OCI-M1 (cell line): ENCODE measurements around the gene TMEM9.

Source experiments
- DNase-seq: peaks from one replicate; lab custom pipeline; 2025; lab: John Stamatoyannopoulos, UW

The TMEM9 gene

GRCh38 chr1:201105688-201106087, 48.6 kb downstream of the TMEM9 start:
- no peak for DNase-seq

DNA sequence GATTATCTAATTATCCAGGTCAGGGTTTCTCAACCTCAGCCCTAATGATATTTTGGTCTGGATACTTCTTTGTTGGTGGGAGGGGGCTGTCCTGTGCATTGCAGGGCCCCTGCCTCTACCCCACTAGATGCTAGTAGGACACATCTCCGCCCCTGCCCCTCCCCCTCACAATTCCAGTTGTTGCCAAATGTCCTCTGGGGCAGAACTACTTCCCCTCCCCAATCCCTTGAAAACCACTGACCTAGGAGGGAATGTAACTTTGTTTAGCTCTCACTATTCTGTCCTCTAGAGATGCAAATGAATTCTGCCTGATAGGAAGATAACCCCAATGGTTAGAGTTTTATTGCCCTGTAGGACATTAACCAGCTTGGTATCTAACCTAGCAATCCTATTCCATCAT, 50.1 kb downstream of the TMEM9 start:
- DNase-seq, result no peak

DNA sequence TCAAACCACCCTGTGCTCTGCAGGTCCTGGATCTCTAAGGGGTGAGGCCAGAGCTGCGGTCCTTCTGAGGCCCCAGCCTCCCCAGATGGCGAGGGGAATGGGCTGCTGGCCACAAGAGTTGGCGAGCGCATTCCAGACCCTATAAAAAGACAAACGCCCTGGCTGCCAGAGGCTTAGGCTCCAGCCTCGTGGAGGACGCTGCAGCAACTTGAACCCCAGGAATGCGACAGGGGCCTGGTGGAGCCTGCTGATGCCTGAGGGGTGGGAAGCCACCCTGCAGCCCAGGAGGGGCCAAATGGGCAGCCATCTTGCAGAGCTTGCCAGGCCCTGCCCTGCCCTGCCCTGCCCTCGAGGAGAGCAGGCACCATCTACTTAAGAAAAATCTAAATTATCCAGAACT, 50.6 kb downstream of the TMEM9 start:
- DNase-seq, result no peak

DNA sequence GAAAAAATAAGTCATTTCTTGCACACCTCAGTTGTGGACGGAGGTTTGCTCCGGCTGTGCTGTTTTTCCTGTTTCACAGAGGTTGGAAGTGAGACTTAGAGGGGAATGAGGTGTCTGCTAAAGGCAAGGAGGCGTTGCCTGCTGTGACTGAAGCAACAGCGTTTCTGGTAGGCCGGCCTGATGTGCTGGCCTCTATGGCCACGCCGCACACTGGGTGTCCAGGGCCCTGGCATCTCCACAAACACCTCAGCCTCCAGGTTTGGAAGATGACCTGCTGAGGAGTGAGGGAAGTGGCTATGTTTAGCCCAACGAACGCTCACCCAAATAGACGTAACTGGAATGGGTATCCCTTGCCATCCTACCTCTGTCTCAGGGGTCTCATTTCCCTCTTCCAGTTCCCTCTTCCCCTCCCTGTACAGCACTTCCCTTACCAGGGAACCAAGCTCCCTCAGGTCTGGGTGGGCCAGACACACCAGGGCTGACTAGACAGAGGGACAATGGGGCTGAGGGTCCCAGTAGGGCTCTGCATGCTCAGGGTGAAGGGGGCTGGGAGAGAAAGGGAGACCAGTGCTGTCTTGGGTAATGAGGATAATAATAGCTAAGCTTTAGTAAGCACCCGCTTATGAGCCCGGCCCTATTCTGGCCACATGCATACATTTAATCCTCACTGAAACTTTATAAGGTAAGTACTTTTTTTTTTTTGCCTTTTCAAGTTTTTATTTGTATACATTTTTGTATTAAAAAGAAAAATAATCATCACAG, 53.9 kb downstream of the TMEM9 start:
- DNase-seq, result no peak

DNA sequence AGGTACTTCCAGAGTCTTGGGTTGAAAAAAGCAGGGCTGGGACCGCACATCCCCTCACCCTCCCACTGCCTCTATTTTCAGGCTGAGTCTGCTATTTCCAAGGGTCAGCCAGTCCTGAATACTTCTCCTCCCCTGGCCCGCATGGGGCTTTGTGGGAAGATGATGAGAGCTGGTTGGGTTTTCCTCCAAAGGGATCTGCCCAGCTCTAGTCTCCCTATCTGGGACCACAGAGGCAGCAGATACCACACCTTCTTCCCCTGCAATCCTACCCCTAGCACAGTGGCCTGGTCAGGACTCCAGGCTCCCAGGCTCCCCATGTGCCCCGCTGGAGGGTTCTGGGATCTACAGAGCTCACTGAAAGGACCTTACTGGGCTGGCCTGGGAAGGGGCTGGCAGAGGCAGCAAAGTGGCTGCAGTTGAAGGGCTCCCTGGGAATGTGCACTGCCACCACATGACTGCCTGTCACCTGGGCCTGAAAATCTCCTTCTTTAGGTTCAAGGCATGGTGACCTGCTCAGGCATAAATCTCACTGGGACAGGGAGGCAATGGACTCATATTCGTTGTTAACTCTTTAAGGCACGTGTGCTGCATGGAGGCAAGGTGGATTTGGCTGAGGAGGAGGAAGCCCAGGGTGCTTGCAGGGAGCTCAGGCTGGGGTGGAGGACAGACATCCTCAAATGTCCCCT, 55.1 kb downstream of the TMEM9 start:
- DNase-seq, result no peak

GRCh38 chr1:201096977-201097856, 57.1 kb downstream of the TMEM9 start:
- no peak for DNase-seq

- no peak for DNase-seq
These were observed 58.2 kb downstream of the TMEM9 start for GRCh38 chr1:201096041-201096461.

GRCh38 chr1:201095581-201095980, 58.7 kb downstream of the TMEM9 start:
- no peak for DNase-seq

DNA sequence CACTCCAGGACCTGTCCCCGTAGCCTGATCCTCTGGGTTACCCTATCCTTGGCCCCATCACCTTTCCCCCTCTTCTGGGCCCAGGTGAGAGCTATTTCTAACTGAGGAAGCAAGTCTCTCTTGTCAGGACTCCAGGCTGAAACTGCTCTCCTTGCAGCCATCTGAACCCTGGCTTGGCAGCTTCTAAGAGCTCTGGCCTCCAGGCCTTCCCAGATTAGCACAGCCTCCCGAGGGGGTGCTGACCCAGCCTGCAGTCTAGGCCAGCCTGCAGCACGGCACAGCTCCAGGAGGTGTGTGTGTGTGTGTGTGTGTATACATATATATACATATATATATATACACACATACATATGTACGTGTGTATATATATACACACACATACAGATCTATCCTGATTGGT, 59.4 kb downstream of the TMEM9 start:
- no peak for DNase-seq

- no peak for DNase-seq
These were observed 60.3 kb downstream of the TMEM9 start for GRCh38 chr1:201093962-201094361.

DNA sequence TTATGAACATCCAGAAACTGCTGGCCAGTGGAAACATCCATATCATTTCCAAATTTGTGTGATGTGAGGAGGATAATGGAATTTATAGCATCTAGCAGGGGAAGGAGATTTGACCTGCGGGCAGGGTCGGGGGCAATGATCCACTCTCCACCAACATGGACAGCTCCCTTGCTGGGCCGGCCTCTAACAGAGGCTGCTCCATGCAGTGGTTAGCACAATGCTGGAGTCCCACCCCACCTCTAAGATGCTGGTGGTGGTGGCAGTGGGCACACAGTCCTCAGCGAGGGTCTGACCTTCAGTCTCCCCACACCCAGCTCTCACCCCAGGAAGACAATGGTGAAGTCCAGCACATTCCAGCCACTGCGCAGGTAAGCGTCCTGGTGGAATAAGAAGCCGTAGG, 60.7 kb downstream of the TMEM9 start:
- no peak for DNase-seq

GRCh38 chr1:201092738-201093137, 61.5 kb downstream of the TMEM9 start:
- no peak for DNase-seq

DNA sequence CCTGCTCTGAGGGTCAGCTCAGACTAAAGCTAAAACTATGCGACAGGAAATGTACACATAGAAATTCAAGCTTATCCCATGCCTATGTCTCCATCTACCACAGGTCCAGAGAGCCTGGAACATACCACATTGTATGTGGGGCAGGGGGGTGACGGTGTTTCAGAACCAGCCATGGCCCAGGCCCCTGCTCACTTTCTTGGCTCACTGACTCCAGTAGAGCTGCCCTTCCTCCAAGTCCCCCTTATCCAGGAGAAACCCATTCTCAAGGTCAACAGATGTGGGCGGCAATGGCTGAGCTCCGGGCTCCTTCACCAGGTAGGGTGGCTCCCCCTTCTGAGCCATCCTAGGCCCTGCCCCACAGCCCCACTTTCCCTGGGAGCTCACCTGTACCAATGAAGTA, 63.0 kb downstream of the TMEM9 start:
- DNase-seq, result no peak

DNA sequence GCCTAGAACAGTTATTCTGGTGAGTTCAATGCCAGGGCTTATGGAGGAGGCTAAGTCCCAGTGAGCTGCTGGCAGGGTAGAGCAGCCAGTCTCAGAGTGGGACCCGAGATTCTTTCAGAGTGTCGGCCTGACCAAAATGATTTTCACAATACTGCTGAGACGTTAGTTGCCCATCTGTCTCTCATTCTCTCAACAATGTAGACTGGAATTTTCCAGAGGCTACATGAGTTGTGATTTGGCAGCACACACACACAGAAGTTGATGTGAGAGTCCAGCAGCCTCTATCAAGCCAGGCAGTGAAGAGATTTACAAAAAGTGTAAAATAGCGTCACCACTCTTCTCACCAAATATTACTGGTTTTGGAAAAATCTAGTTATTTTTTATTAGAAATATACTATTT, 63.7 kb downstream of the TMEM9 start:
- DNase-seq, result no peak

GRCh38 chr1:201089596-201089995, 64.7 kb downstream of the TMEM9 start:
- no peak for DNase-seq

DNA sequence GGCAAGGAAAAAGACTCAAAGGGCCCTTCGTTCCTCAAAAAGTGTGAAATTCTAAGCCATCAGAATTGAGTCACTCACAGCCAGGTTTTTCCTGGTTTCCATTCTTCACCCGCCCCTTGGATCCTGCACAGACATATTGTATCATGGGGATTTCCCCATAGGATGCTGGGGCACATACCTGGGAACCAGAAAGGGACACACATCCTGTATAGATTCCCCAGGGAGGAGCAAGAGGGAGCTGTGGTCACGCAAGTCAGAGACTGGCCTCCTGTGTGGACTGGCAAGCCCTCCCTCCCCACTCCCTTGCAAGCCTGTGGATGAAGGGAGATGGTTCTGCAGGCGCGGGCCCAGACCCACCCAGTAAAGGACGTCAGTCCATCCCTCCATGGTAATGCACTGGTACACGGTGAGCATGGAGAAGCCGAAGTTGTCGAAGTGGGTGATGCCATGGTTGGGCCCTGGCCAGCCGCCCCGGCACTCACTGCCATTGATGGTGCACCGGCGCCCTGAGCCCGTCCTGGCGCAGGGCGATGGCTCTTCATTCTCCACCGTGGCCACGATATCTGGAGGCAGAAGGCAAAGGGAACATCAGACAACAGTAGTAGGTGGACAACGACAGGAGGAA, 65.3 kb downstream of the TMEM9 start:
- no peak for DNase-seq

- no peak for DNase-seq
These were observed 65.9 kb downstream of the TMEM9 start for GRCh38 chr1:201088395-201088794.

DNA sequence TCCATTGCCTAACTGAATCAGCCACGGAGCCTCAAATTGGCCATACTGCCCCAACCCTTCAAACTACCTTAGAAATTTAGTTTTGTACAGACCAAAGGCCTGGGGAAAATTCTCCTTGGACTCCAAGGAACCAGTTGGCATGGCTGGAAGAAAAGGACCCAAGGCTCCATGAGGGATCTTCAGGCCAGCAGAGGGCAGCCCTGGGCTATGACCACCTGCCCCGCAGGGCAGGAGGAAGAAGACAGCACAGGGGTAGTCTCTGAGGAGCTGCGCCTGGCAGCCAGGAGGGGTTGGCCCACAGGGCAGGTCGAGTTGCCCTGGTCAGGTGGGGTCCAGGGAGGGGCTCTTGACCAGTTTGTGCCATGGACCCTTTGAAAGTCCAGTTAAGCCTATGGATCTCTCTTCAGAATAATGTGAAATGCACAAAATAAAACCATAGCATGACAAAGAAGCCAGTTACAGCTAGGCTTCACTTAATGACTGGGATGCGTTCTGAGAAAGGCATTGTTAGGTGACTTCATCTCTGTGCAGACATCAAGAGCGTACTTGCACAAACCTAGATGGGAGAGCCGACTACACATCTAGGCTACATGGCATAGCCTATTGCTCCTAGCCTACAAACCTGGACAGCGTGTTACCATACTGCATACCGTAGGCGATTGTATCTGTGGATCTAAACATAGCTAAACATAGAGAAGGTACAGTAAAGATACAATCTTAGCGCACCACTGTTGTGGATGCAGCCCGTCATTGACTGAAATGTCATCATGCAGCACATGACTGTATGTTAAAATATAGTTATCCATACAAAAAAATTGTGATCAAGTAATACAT, 68.2 kb downstream of the TMEM9 start:
- DNase-seq, result peak; percentile 70
